ENCODE results near the gene CCDC117.
"Not testable (repeated sequence)": the region's sequence is repeated elsewhere in the genome, so short reads cannot be mapped to it uniquely, and the experiment has no call there.

Gene CCDC117

DNA sequence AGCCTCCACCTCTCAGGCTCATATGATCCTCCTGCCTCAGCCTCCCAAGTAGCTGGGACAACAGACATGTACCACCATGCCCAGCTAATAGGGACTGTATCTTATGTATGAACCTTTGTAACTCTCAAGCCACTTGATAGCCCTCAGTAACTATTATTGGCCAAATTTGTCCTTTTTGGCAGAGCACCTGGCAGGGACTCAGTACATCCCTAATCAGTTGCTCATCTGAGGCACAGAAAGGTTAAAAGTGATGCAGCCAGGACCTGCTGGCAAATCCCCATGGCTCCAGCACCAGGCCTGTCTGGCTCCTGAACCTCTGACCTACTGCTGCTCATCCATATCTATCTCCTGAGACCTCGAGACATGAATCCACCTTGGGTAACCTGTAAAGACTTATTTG, 49.0 kb downstream of the CCDC117 start:
- peaks cover 36% of the 10 kb centered on the region for H3K4me1 Mint-ChIP-seq
- no peak for DNase-seq
- H3K27ac Mint-ChIP-seq = no peak overlapping the region
- no peaks in the 10 kb centered on the region for H3K9me3 Mint-ChIP-seq
- H3K36me3 Mint-ChIP-seq (ENCODE audit: low read depth) = peaks cover 5% of the 10 kb centered on the region
- TF ChIP-seq, protein P1, sequence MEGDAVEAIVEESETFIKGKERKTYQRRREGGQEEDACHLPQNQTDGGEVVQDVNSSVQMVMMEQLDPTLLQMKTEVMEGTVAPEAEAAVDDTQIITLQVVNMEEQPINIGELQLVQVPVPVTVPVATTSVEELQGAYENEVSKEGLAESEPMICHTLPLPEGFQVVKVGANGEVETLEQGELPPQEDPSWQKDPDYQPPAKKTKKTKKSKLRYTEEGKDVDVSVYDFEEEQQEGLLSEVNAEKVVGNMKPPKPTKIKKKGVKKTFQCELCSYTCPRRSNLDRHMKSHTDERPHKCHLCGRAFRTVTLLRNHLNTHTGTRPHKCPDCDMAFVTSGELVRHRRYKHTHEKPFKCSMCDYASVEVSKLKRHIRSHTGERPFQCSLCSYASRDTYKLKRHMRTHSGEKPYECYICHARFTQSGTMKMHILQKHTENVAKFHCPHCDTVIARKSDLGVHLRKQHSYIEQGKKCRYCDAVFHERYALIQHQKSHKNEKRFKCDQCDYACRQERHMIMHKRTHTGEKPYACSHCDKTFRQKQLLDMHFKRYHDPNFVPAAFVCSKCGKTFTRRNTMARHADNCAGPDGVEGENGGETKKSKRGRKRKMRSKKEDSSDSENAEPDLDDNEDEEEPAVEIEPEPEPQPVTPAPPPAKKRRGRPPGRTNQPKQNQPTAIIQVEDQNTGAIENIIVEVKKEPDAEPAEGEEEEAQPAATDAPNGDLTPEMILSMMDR (IDR thresholded peaks at IDR 0.05) = no peak
- H3K4me3 Mint-ChIP-seq = no peak overlapping the region
- no peaks in the 10 kb centered on the region for H3K27me3 Mint-ChIP-seq (ENCODE audit: low read depth, poor library complexity)

- Mint-ChIP-seq H3K27me3 (ENCODE audit: low read depth, poor library complexity) (peaks cover 5% of the 10 kb centered on the region), H3K9me3 (no peaks in the 10 kb centered on the region), H3K4me1 (peaks cover 30% of the 10 kb centered on the region), H3K27ac (peak overlapping the region; percentile 72), H3K4me3 (peak overlapping the region; percentile 5), H3K36me3 (ENCODE audit: low read depth) (peaks cover 10% of the 10 kb centered on the region)
- TF ChIP-seq, protein P1 (IDR thresholded peaks at IDR 0.05) = no peak
- no peak for DNase-seq
Measured at GRCh38 chr22:28822930-28823551, 50.5 kb downstream of the CCDC117 start.

DNA sequence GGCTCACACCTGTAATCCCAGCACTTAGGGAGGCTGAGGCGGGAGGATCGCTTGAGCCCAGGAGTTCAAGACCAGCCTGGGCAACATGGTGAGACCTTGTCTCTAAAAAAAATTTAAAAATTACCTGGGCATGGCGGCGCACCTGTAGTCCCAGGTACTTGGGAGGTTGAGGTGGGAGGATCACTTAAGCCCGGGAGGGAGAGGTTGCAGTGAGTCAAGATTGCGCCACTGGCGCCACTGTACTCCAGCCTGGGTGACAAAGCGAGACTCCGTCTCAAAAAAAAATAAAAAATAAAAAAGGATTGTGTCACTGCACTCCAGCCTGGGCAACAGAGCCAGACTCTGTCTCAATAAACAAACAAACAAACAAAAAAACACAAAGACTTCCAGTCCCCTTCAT, 52.0 kb downstream of the CCDC117 start:
- not testable (repeated sequence) for H3K27ac Mint-ChIP-seq; DNase-seq; H3K27me3 Mint-ChIP-seq (ENCODE audit: low read depth, poor library complexity); H3K4me3 Mint-ChIP-seq; H3K9me3 Mint-ChIP-seq
- Mint-ChIP-seq H3K36me3 (ENCODE audit: low read depth) (peaks cover 10% of the 10 kb centered on the region), H3K4me1 (peaks cover 18% of the 10 kb centered on the region)

DNA sequence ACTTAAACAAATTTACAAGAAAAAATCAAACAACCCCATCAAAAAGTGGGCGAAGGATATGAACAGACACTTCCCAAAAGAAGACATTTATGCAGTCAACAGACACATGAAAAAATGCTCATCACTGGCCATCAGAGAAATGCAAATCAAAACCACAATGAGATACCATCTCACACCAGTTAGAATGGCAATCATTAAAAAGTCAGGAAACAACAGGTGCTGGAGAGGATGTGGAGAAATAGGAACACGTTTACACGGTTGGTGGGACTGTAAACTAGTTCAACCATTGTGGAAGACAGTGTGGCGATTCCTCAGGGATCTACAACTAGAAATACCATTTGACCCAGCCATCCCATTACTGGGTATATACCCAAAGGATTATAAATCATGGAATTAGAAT, 53.9 kb downstream of the CCDC117 start:
- not testable (repeated sequence) for H3K27ac Mint-ChIP-seq, H3K9me3 Mint-ChIP-seq, H3K4me3 Mint-ChIP-seq, DNase-seq
- Mint-ChIP-seq H3K4me1 (peaks cover 33% of the 10 kb centered on the region), H3K27me3 (ENCODE audit: low read depth, poor library complexity) (peaks cover 11% of the 10 kb centered on the region), H3K36me3 (ENCODE audit: low read depth) (peaks cover 10% of the 10 kb centered on the region)

DNA sequence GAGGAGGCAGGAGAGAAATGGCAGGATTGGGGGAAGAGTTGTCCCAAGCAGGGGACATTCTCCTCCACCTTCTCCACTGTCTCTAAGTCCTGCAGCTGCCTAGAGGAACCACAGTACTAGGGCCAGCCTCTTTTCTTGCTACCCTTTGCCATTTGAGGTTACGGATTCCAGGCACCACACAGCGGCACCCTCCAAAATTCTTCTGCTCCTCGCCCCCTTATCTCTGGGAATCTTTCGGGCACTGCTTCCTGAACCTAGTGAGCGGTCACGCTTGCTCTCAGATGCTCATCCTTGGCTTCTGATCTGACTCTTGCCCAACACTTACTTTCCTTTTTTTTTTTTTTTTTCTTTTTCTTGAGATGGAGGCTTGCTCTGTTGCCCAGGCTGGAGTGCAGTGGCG, 54.4 kb downstream of the CCDC117 start:
- Mint-ChIP-seq H3K9me3 (no peaks in the 10 kb centered on the region), H3K27me3 (ENCODE audit: low read depth, poor library complexity) (peaks cover 16% of the 10 kb centered on the region), H3K4me1 (peaks cover 38% of the 10 kb centered on the region), H3K27ac (no peak overlapping the region), H3K4me3 (no peak overlapping the region), H3K36me3 (ENCODE audit: low read depth) (peaks cover 10% of the 10 kb centered on the region)
- TF ChIP-seq, protein P1 (IDR thresholded peaks at IDR 0.05) = no peak
- no peak for DNase-seq

DNA sequence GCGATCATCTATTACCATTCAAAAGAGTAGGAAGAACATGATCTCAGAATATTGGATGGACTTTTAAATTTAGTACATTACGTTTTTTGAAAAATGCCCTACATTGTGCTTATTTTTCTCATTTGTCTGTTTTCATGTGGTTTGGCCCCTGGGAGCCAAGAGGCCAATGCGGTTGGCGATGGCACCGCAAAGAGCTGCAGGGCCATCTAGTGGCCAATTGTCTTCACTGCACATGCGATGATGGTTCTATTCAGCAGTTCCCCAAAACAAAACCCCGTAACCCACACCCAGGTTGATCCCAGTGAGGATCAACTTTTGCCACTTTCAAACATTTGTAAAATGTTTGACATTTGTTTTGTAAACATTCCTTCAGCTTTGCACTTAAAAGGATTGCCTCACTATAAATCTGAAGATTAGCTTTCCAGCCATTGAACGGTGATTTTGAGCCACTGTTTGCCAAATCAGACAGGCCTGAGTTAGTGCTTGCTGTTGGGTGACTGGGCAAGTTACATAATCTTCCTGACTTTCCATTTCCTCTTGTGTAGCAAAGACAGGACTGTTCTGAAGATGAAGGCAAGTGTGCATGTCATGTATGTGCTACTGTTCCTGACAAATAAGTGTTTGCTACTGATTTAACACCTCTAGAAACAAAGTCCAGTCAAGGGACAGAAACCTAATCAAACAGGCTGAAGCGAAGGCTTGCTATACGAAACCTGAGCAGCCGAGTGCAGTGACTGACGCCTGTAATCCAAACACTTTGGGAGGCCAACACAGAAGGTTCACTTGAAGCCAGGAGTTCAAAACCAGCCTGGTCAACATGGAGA, 57.1 kb downstream of the CCDC117 start:
- Mint-ChIP-seq H3K27ac (peak overlapping the region; percentile 59), H3K36me3 (ENCODE audit: low read depth) (peaks cover 10% of the 10 kb centered on the region), H3K9me3 (no peaks in the 10 kb centered on the region), H3K4me1 (peaks cover 24% of the 10 kb centered on the region), H3K27me3 (ENCODE audit: low read depth, poor library complexity) (peaks cover 17% of the 10 kb centered on the region), H3K4me3 (no peak overlapping the region)
- DNase-seq = peak; percentile 78
- TF ChIP-seq, protein P1 (IDR thresholded peaks at IDR 0.05) = peak; percentile 98

Data from nephron progenitor cell (in vitro differentiated cells).